HCT116 (cell line): ENCODE data around the gene SMG6. TPM values are rescaled to one million over a fixed set of nuclear protein-coding genes. Genes with fewer than 3 reads are reported as not detected.

Source experiments
- ATAC-seq: fragments of 200-7000 bp; cut with Tn5 transposase; 2 replicates; pipeline ENCODE4 v1.9.1; 2020; ENCODE audit warnings: mild to moderate bottlenecking, moderate library complexity
- BruUV-seq: library from RNA; stranded (reverse); fragments of 400-500 nt; replicated peaks from 2 replicates; lab custom pipeline; 2021; lab: Mats Ljungman, UMichigan
- CTCF ChIA-PET: fragments of 300-600 bp; sonication (Branson Sonifier 250); formaldehyde crosslinking; loops from one replicate; lab custom pipeline; 2021; ENCODE audit warnings: antibody characterized with exemption; lab: Charles Lee
- POLR2A ChIA-PET: fragments of 300-600, 350-600 bp; sonication (Branson Sonifier 250); formaldehyde crosslinking; loops from one replicate; lab custom pipeline; 2021; ENCODE audit warnings: antibody characterized with exemption; lab: Charles Lee
- RAD21 ChIA-PET, 2 experiments: fragments of 300-600 bp; sonication (Branson Sonifier 250); formaldehyde crosslinking; loops; one replicate each; lab custom pipeline; 2023; ENCODE audit warnings: low total read pairs in 2 of 2; ENCODE audit not compliant: uncharacterized antibody in 2 of 2, unreplicated experiment in 2 of 2, low non-redundant PET in 1 of 2; lab: Charles Lee
- DNase-seq: peaks from one replicate; pipeline ENCODE4 v3.0.0-alpha.2; 2010; ENCODE audit warnings: low read depth, low spot score
- H2AFZ ChIP-seq: fragments of 200-600 bp; shearing (Covaris generic), sonication (generic); 2 replicates; pipeline ENCODE4 v1.6.1; 2017; ENCODE audit warnings: low read depth, mixed run types, mixed read lengths, antibody characterized with exemption, low read length; ENCODE audit not compliant: poor library complexity, severe bottlenecking
- H3K27ac ChIP-seq: 2 replicates; pipeline ENCODE4 v1.5.1; 2012; ENCODE audit warnings: low read depth, low read length
- H3K27me3 ChIP-seq: fragments of 200-600 bp; sonication (generic); 2 replicates; pipeline ENCODE4 v1.6.1; 2016; ENCODE audit warnings: mixed run types, low read length, mixed read lengths; ENCODE audit not compliant: insufficient read depth
- H3K36me3 ChIP-seq, 2 experiments: fragments of 200-500 bp in 1 of 2; fragments of 200-600 bp in 1 of 2; sonication (Bioruptor generic) in 1 of 2; sonication (generic) in 1 of 2; 2 replicates each; pipeline versions ENCODE4 v1.5.1 to v1.6.1; 2014 to 2016; ENCODE audit warnings: low read length in 2 of 2, inconsistent platforms in 1 of 2, mixed read lengths in 1 of 2, mixed run types in 1 of 2; ENCODE audit not compliant: insufficient read depth in 2 of 2, control insufficient read depth in 1 of 2
- H3K4me1 ChIP-seq, 2 experiments: fragments of 200-600 bp in 1 of 2; sonication (generic) in 1 of 2; 2 replicates each; pipeline versions ENCODE4 v1.5.1 to v1.6.1; 2012 to 2017; ENCODE audit warnings: low read length in 2 of 2, inconsistent platforms in 1 of 2, mild to moderate bottlenecking in 1 of 2, mixed read lengths in 1 of 2, mixed run types in 1 of 2, moderate library complexity in 1 of 2; ENCODE audit not compliant: insufficient read depth in 2 of 2, control insufficient read depth in 1 of 2
- H3K4me2 ChIP-seq: fragments of 200-600 bp; sonication (generic); 2 replicates; pipeline ENCODE4 v1.6.1; 2017; ENCODE audit warnings: mixed run types, low read length, mixed read lengths
- H3K4me3 ChIP-seq, 2 experiments: fragments of 200-600 bp in 1 of 2; sonication (generic) in 1 of 2; replicated peaks in 1 of 2; 2 replicates each; pipeline ENCODE4 v1.5.1; 2011 to 2016; ENCODE audit warnings: low read length in 2 of 2, control low read depth in 1 of 2, low read depth in 1 of 2, mild to moderate bottlenecking in 1 of 2, mixed read lengths in 1 of 2, mixed run types in 1 of 2
- H3K79me2 ChIP-seq: fragments of 200-600 bp; sonication (generic); 2 replicates; pipeline ENCODE4 v1.6.1; 2017; ENCODE audit warnings: mild to moderate bottlenecking, mixed run types, low read length, moderate library complexity, mixed read lengths; ENCODE audit not compliant: insufficient read depth
- H3K9ac ChIP-seq: fragments of 200-600 bp; sonication (generic); 2 replicates; pipeline ENCODE4 v1.6.1; 2016; ENCODE audit warnings: low read length, mixed read lengths
- H3K9me2 ChIP-seq: fragments of 200-600 bp; sonication (generic), shearing (Covaris generic); 2 replicates; pipeline ENCODE4 v1.6.1; 2017; ENCODE audit warnings: mixed run types, mild to moderate bottlenecking, moderate library complexity; ENCODE audit not compliant: insufficient read depth
- H3K9me3 ChIP-seq, 2 experiments: fragments of 200-500 bp in 1 of 2; fragments of 200-600 bp in 1 of 2; sonication (Bioruptor generic) in 1 of 2; sonication (generic) in 1 of 2; 2 replicates each; pipeline ENCODE4 v1.6.1; 2014 to 2017; ENCODE audit warnings: low read length in 2 of 2, mixed read lengths in 2 of 2, inconsistent platforms in 1 of 2, low read depth in 1 of 2, mild to moderate bottlenecking in 1 of 2, mixed run types in 1 of 2, moderate library complexity in 1 of 2; ENCODE audit not compliant: control insufficient read depth in 1 of 2, insufficient read depth in 1 of 2
- H4K20me1 ChIP-seq: fragments of 200-600 bp; sonication (generic), shearing (Covaris generic); 2 replicates; pipeline ENCODE4 v1.6.1; 2017; ENCODE audit warnings: mixed run types, mild to moderate bottlenecking, moderate library complexity; ENCODE audit not compliant: insufficient read depth
- CEBPB ChIP-seq: IDR thresholded peaks from 2 replicates; pipeline ENCODE4 v1.6.1; 2012; ENCODE audit warnings: low read depth
- EZH2phosphoT487 ChIP-seq: fragments of 200-600 bp; IDR thresholded peaks from 2 replicates; pipeline ENCODE4 v1.6.1; 2018; ENCODE audit warnings: antibody characterized with exemption, borderline replicate concordance
- FOSL1 ChIP-seq: IDR thresholded peaks from 2 replicates; pipeline ENCODE4 v1.6.1; 2012; ENCODE audit warnings: low read depth
- POLR2A ChIP-seq: IDR thresholded peaks from 2 replicates; pipeline ENCODE4 v1.7.0; 2011; ENCODE audit warnings: borderline replicate concordance; ENCODE audit not compliant: insufficient read depth, insufficient read length; ENCODE audit errors: extremely low read depth
- POLR2AphosphoS5 ChIP-seq: IDR thresholded peaks from 2 replicates; pipeline ENCODE4 v1.6.1; 2011; ENCODE audit warnings: mild to moderate bottlenecking, low read depth, low read length, moderate library complexity
- SIN3A ChIP-seq: IDR thresholded peaks from 2 replicates; pipeline ENCODE4 v1.6.1; 2012; ENCODE audit warnings: low read depth
- TCF7L2 ChIP-seq: IDR thresholded peaks from 2 replicates; pipeline ENCODE4 v1.7.0; 2011; ENCODE audit warnings: borderline replicate concordance, inconsistent platforms; ENCODE audit not compliant: insufficient read depth, insufficient read length; ENCODE audit errors: extremely low read depth
- YY1 ChIP-seq: IDR thresholded peaks from 2 replicates; pipeline ENCODE4 v1.6.1; 2011; ENCODE audit warnings: low read length, low read depth, moderate library complexity, mild to moderate bottlenecking; ENCODE audit not compliant: insufficient replicate concordance; ENCODE audit errors: extremely low read depth
- ZFX ChIP-seq: fragments of 450-650 bp; IDR thresholded peaks from 2 replicates; pipeline ENCODE4 v1.6.1; 2017
- ZNF274 ChIP-seq: fragments of 200-500 bp; sonication (Bioruptor generic); IDR thresholded peaks from 2 replicates; pipeline ENCODE4 v1.6.1; 2014; ENCODE audit warnings: mild to moderate bottlenecking, low read depth, low read length, inconsistent platforms
- intact Hi-C: fragments of 100-400 bp; cut with micrococcal nuclease; formaldehyde crosslinking; loops from 2 replicates; pipeline ENCODE4 v1.10.0; 2022
- total RNA-seq: library from RNA; stranded (reverse); gene quantifications from one replicate; pipeline ENCODE4 v1.2.1, GENCODE V29; 2021; ENCODE audit not compliant: unreplicated experiment
- TF ChIP-seq, protein P1 (sequence below): IDR thresholded peaks from 2 replicates; pipeline ENCODE4 v1.6.1; 2011; ENCODE audit warnings: mild to moderate bottlenecking, low read length, moderate library complexity; ENCODE audit not compliant: insufficient replicate concordance; ENCODE audit errors: extremely low read depth
- TF ChIP-seq, protein P2 (sequence below): IDR thresholded peaks from 2 replicates; pipeline ENCODE4 v1.6.1; 2012; ENCODE audit warnings: low read depth

The SMG6 gene
- total RNA-seq, 1 experiment from 2014 or later = 23.1 TPM

DNA sequence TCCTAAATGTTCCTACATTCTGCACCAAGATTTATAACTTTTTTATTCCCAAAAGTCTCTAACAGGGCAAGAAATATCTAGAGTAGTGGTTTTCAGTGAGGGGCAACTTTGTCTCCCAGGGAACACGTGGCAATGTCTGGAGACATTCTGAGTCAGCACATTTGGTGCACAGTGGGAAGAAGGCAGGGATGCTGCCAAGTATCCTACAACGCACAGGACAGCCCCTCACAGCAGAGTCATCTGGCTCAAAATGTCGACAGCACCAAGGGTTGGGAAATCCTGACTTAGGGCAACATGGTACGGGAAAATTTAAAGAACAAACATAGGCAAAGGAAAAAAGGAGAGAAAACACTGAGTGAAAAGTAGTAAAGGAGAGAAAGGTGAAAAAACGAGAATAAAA lies 61.8 kb downstream of the SMG6 start:
- Histone ChIP-seq H3K27me3 (no peaks in the 10 kb centered on the region), H3K4me3 (no peak overlapping the region), H3K36me3 (peaks cover 5% of the 10 kb centered on the region in 2 experiments; a peak in 2 of 4 replicates), H3K4me1 (peaks cover 0 to 12% of the 10 kb centered on the region in 2 experiments; a peak in 2 of 4 replicates), H4K20me1 (no peaks in the 10 kb centered on the region), H3K9ac (no peak overlapping the region), H3K79me2 (no peaks in the 10 kb centered on the region), H3K27ac (no peak overlapping the region), H3K9me2 (no peaks in the 10 kb centered on the region), H3K9me3 (no peaks in the 10 kb centered on the region), H2AFZ (no peak overlapping the region), H3K4me2 (no peak overlapping the region)
- BruUV-seq = no TSS peak
- ChIA-PET RAD21 (no interaction called here), POLR2A (no interaction called here), CTCF (no interaction called here)
- TF ChIP-seq, protein P1, sequence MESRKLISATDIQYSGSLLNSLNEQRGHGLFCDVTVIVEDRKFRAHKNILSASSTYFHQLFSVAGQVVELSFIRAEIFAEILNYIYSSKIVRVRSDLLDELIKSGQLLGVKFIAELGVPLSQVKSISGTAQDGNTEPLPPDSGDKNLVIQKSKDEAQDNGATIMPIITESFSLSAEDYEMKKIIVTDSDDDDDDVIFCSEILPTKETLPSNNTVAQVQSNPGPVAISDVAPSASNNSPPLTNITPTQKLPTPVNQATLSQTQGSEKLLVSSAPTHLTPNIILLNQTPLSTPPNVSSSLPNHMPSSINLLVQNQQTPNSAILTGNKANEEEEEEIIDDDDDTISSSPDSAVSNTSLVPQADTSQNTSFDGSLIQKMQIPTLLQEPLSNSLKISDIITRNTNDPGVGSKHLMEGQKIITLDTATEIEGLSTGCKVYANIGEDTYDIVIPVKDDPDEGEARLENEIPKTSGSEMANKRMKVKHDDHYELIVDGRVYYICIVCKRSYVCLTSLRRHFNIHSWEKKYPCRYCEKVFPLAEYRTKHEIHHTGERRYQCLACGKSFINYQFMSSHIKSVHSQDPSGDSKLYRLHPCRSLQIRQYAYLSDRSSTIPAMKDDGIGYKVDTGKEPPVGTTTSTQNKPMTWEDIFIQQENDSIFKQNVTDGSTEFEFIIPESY = no peak
- TF ChIP-seq YY1 = no peak
- no peak for TF ChIP-seq POLR2AphosphoS5
- DNase-seq (no peak), ATAC-seq (no peak)
- intact Hi-C loops = no loop called here

DNA sequence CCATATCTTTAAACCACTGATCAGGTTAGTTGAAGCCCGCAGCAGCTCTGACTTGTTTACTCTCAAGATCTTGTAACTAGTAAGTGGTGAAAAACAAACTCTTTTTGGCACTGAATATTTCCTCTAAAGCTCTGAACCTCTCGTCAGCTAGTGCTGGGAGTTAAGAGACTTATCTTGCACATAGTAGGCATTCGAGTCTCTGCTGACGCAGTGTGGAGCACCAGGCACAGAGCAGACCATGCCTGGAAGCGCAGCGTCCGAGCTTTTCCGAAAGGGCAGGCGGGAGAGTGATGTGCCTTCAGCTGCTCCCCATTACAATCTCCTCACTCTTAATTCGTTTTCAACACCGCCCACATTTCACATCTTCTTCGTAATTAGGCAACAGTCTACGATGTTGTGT lies 63.0 kb downstream of the SMG6 start:
- no peaks in the 10 kb centered on the region for H3K9me3 ChIP-seq
- no peaks in the 10 kb centered on the region for H3K79me2 ChIP-seq
- ChIA-PET CTCF (interaction anchor here (1.1 kb wide), 1 partner anchor 182 kb away, joined by 7 read pairs; no protein-coding TSS in a partner anchor), RAD21 (no interaction called here), POLR2A (no interaction called here)
- no peak for ATAC-seq
- peaks cover 5% of the 10 kb centered on the region in 2 experiments; a peak in 2 of 4 replicates for H3K36me3 ChIP-seq
- H4K20me1 ChIP-seq = no peaks in the 10 kb centered on the region
- no peak overlapping the region for H2AFZ ChIP-seq
- H3K27ac ChIP-seq = no peak overlapping the region
- no TSS peak for BruUV-seq
- H3K9me2 ChIP-seq = no peaks in the 10 kb centered on the region
- H3K27me3 ChIP-seq = no peaks in the 10 kb centered on the region
- H3K4me3 ChIP-seq = no peak overlapping the region
- H3K9ac ChIP-seq = no peak overlapping the region
- peak overlapping the region; percentile 22 for H3K4me2 ChIP-seq
- intact Hi-C loops = no loop called here
- DNase-seq = no peak
- H3K4me1 ChIP-seq = peaks cover 0 to 12% of the 10 kb centered on the region in 2 experiments; a peak in 2 of 4 replicates
- TF ChIP-seq TCF7L2 = no peak
- TF ChIP-seq POLR2A = no peak
- no peak for TF ChIP-seq SIN3A
- no peak for TF ChIP-seq CEBPB
- TF ChIP-seq YY1 = no peak
- no peak for TF ChIP-seq EZH2phosphoT487
- no peak for TF ChIP-seq ZFX
- no peak for TF ChIP-seq FOSL1
- TF ChIP-seq, protein P1 = no peak
- TF ChIP-seq, protein P2, sequence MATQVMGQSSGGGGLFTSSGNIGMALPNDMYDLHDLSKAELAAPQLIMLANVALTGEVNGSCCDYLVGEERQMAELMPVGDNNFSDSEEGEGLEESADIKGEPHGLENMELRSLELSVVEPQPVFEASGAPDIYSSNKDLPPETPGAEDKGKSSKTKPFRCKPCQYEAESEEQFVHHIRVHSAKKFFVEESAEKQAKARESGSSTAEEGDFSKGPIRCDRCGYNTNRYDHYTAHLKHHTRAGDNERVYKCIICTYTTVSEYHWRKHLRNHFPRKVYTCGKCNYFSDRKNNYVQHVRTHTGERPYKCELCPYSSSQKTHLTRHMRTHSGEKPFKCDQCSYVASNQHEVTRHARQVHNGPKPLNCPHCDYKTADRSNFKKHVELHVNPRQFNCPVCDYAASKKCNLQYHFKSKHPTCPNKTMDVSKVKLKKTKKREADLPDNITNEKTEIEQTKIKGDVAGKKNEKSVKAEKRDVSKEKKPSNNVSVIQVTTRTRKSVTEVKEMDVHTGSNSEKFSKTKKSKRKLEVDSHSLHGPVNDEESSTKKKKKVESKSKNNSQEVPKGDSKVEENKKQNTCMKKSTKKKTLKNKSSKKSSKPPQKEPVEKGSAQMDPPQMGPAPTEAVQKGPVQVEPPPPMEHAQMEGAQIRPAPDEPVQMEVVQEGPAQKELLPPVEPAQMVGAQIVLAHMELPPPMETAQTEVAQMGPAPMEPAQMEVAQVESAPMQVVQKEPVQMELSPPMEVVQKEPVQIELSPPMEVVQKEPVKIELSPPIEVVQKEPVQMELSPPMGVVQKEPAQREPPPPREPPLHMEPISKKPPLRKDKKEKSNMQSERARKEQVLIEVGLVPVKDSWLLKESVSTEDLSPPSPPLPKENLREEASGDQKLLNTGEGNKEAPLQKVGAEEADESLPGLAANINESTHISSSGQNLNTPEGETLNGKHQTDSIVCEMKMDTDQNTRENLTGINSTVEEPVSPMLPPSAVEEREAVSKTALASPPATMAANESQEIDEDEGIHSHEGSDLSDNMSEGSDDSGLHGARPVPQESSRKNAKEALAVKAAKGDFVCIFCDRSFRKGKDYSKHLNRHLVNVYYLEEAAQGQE = no peak
- TF ChIP-seq POLR2AphosphoS5 = no peak
- TF ChIP-seq ZNF274 = no peak
